ENCODE results near the gene RER1. TPM values are rescaled to one million over a fixed set of nuclear protein-coding genes. Genes with fewer than 3 reads are reported as not detected.

The RER1 gene
- total and polyA plus RNA-seq, 10 donors: 51.1 to 131 (median 79.0) TPM

GRCh38 chr1:2384941-2385481, 6.6 kb upstream of the RER1 start:
- Histone ChIP-seq H3K27me3 (replicated peaks in 1 of 7) (no peaks in the 10 kb centered on the region), H3K27ac (no peak overlapping the region), H3K4me3 (no peak overlapping the region), H3K9me3 (no peaks in the 10 kb centered on the region), H3K36me3 (peaks cover 0 to 17% (median 0%) of the 10 kb centered on the region in 6 donors), H3K4me1 (peaks cover 0 to 34% (median 16%) of the 10 kb centered on the region in 6 donors)
- DNase-seq: peak; percentile 77
- intact Hi-C loops (cut with DNase I; ENCODE audit: low total_unique reads): no loop called here
- TF ChIP-seq CTCF (IDR thresholded peaks at IDR 0.05 in 8 of 11, conservative IDR thresholded peaks at IDR 0.05 in 3 of 11): no peak
- peak in 1 of 3 donors; percentile 20 for TF ChIP-seq POLR2AphosphoS5 (IDR thresholded peaks at IDR 0.05)
- WGBS, 5 donors: 76 to 92% (median 89%) methylated on average over 36 to 41 of the region's 41 CpGs

GRCh38 chr1:2385606-2386280, 5.9 kb upstream of the RER1 start:
- peaks cover 3 to 34% (median 23%) of the 10 kb centered on the region in 6 donors for H3K4me1 ChIP-seq
- 92 to 94% (median 93%) methylated on average over 17 to 19 of the region's 19 CpGs for WGBS, 5 donors

GRCh38 chr1:2386636-2387611, 4.7 kb upstream of the RER1 start:
- intact Hi-C loops (cut with DNase I; ENCODE audit: low total_unique reads): no loop called here
- peak; percentile 65 for DNase-seq
- TF ChIP-seq POLR2AphosphoS5 (IDR thresholded peaks at IDR 0.05) (no peak), CTCF (IDR thresholded peaks at IDR 0.05 in 8 of 11, conservative IDR thresholded peaks at IDR 0.05 in 3 of 11) (no peak), POLR2A (IDR thresholded peaks at IDR 0.05) (no peak)
- no peaks in the 10 kb centered on the region for H3K9me3 ChIP-seq
- no peak overlapping the region for H3K4me3 ChIP-seq
- H3K27ac ChIP-seq: peak overlapping the region in 3 of 8 donors; percentile 12 to 52 (median 15)
- H3K4me1 ChIP-seq: peaks cover 6 to 28% (median 19%) of the 10 kb centered on the region in 6 donors
- H3K27me3 ChIP-seq (replicated peaks in 1 of 7): no peaks in the 10 kb centered on the region
- peaks cover 0 to 17% (median 0%) of the 10 kb centered on the region in 6 donors for H3K36me3 ChIP-seq
- 92 to 98% (median 94%) methylated on average over 24 to 30 of the region's 30 CpGs for WGBS, 5 donors

More at GRCh38 chr1:2385606-2386280, 5.9 kb upstream of the RER1 start:
- TF ChIP-seq CTCF (IDR thresholded peaks at IDR 0.05 in 8 of 11, conservative IDR thresholded peaks at IDR 0.05 in 3 of 11) (no peak), POLR2AphosphoS5 (IDR thresholded peaks at IDR 0.05) (no peak), POLR2A (IDR thresholded peaks at IDR 0.05) (no peak)
- Histone ChIP-seq H3K27me3 (replicated peaks in 1 of 7) (no peaks in the 10 kb centered on the region), H3K36me3 (peaks cover 0 to 17% (median 0%) of the 10 kb centered on the region in 6 donors), H3K27ac (no peak overlapping the region), H3K4me3 (no peak overlapping the region), H3K9me3 (no peaks in the 10 kb centered on the region)
- DNase-seq: peak; percentile 53
- intact Hi-C loops (cut with DNase I; ENCODE audit: low total_unique reads): no loop called here

Measured in spleen (tissue), 11 donors.